Measurements from ENCODE around the gene LONRF3. TPM values are rescaled to one million over a fixed set of nuclear protein-coding genes. Genes with fewer than 3 reads are reported as not detected.

LONRF3 gene
- total and polyA plus RNA-seq, 2 of the 13 experiments (the other 11 are each of a cell fraction or from before 2014, with no cell fraction given), result 4.8 to 11.6 TPM

DNA sequence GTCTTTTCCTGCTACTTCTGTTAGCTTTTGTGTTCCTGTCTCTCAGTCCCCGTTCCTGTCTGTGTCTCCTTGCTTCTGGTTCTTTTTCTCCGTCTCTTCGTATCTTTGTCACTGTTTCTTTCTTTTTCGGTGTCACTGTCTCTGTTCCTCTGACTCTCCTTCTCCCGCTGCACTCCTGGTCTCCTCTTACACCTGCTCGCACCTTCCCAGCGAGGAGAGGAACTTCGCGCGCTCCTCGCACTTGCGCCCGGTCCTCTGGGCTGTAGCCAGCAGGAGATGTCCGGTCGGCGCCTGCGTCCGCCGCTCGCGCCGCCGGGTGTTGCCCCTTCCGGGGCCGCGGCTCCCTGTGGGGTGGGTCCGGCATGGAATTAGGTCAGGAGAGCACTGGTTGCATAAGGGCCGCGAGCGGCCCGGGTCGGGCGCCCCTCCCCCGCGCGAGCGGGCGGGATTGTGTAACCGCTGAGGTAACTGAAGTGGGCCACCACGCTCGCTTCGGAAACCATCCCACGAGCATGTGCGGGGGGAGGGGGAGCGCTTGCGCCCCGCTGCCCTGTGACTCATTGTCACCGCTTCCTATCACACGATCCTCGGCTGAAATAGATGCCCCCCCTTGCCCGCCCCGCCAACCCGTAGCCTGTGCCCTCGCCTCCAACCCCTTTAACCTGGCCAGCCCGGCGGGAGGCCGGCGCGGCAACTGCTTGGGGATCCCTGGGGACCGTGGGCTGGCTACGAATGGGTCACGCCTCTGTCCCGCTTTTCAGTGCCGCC lies 1.6 kb downstream of the LONRF3 start (continued):
- TF ChIP-seq ZNF468 (CRISPR knock-in tag; IDR thresholded peaks at IDR 0.05), result no peak
- TF ChIP-seq, protein P1, sequence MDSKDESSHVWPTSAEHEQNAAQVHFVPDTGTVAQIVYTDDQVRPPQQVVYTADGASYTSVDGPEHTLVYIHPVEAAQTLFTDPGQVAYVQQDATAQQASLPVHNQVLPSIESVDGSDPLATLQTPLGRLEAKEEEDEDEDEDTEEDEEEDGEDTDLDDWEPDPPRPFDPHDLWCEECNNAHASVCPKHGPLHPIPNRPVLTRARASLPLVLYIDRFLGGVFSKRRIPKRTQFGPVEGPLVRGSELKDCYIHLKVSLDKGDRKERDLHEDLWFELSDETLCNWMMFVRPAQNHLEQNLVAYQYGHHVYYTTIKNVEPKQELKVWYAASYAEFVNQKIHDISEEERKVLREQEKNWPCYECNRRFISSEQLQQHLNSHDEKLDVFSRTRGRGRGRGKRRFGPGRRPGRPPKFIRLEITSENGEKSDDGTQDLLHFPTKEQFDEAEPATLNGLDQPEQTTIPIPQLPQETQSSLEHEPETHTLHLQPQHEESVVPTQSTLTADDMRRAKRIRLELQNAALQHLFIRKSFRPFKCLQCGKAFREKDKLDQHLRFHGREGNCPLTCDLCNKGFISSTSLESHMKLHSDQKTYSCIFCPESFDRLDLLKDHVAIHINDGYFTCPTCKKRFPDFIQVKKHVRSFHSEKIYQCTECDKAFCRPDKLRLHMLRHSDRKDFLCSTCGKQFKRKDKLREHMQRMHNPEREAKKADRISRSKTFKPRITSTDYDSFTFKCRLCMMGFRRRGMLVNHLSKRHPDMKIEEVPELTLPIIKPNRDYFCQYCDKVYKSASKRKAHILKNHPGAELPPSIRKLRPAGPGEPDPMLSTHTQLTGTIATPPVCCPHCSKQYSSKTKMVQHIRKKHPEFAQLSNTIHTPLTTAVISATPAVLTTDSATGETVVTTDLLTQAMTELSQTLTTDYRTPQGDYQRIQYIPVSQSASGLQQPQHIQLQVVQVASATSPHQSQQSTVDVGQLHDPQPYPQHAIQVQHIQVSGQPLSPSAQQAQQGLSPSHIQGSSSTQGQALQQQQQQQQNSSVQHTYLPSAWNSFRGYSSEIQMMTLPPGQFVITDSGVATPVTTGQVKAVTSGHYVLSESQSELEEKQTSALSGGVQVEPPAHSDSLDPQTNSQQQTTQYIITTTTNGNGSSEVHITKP (CRISPR knock-in tag; IDR thresholded peaks at IDR 0.05; ENCODE audit: low read depth), result no peak
- TF ChIP-seq SP4 (CRISPR knock-in tag; IDR thresholded peaks at IDR 0.05), result no peak
- 0 out of 2 replicates have a peak, but pooled peaks have one; percentile 48 for TF ChIP-seq ZNF503 (CRISPR knock-in tag; IDR thresholded peaks at IDR 0.05)
- TF ChIP-seq REXO4 (CRISPR knock-in tag; IDR thresholded peaks at IDR 0.05; ENCODE audit: borderline replicate concordance), result no peak
- TF ChIP-seq SMARCE1 (IDR thresholded peaks at IDR 0.05; ENCODE audit: borderline replicate concordance), result no peak
- no peak for TF ChIP-seq SCMH1 (CRISPR knock-in tag; IDR thresholded peaks at IDR 0.05; ENCODE audit: borderline replicate concordance)
- no peak for TF ChIP-seq ZNF7 (CRISPR knock-in tag; IDR thresholded peaks at IDR 0.05)
- peak; percentile 62; the same call in 1 of the 2 replicates for TF ChIP-seq ZNF563 (CRISPR knock-in tag; IDR thresholded peaks at IDR 0.05)
- TF ChIP-seq ZNF687 (CRISPR knock-in tag; IDR thresholded peaks at IDR 0.05), result peak; percentile 71
- no peak for TF ChIP-seq ZNF138 (CRISPR knock-in tag; IDR thresholded peaks at IDR 0.05; ENCODE audit: low read depth)
- TF ChIP-seq, protein P2, sequence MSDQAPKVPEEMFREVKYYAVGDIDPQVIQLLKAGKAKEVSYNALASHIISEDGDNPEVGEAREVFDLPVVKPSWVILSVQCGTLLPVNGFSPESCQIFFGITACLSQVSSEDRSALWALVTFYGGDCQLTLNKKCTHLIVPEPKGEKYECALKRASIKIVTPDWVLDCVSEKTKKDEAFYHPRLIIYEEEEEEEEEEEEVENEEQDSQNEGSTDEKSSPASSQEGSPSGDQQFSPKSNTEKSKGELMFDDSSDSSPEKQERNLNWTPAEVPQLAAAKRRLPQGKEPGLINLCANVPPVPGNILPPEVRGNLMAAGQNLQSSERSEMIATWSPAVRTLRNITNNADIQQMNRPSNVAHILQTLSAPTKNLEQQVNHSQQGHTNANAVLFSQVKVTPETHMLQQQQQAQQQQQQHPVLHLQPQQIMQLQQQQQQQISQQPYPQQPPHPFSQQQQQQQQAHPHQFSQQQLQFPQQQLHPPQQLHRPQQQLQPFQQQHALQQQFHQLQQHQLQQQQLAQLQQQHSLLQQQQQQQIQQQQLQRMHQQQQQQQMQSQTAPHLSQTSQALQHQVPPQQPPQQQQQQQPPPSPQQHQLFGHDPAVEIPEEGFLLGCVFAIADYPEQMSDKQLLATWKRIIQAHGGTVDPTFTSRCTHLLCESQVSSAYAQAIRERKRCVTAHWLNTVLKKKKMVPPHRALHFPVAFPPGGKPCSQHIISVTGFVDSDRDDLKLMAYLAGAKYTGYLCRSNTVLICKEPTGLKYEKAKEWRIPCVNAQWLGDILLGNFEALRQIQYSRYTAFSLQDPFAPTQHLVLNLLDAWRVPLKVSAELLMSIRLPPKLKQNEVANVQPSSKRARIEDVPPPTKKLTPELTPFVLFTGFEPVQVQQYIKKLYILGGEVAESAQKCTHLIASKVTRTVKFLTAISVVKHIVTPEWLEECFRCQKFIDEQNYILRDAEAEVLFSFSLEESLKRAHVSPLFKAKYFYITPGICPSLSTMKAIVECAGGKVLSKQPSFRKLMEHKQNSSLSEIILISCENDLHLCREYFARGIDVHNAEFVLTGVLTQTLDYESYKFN (CRISPR knock-in tag; conservative IDR thresholded peaks at IDR 0.05), result peak; percentile 46
- 0 out of 2 replicates have a peak, but pooled peaks have one; percentile 7 for TF ChIP-seq ZNF780A (CRISPR knock-in tag; IDR thresholded peaks at IDR 0.05)
- TF ChIP-seq ZNF207 (IDR thresholded peaks at IDR 0.05; ENCODE audit: borderline replicate concordance), result no peak
- TF ChIP-seq NFE2 (CRISPR knock-in tag; IDR thresholded peaks at IDR 0.05), result no peak

All from HepG2 (cell line).